HG03066 (cell line): ENCODE data around the gene SGCD.

Experiments used
- ATAC-seq: cut with Tn5 transposase; IDR thresholded peaks from one replicate; pipeline ENCODE4 v1.9.1; 2021; ENCODE audit warnings: low read depth; ENCODE audit not compliant: unreplicated experiment

SGCD gene

DNA sequence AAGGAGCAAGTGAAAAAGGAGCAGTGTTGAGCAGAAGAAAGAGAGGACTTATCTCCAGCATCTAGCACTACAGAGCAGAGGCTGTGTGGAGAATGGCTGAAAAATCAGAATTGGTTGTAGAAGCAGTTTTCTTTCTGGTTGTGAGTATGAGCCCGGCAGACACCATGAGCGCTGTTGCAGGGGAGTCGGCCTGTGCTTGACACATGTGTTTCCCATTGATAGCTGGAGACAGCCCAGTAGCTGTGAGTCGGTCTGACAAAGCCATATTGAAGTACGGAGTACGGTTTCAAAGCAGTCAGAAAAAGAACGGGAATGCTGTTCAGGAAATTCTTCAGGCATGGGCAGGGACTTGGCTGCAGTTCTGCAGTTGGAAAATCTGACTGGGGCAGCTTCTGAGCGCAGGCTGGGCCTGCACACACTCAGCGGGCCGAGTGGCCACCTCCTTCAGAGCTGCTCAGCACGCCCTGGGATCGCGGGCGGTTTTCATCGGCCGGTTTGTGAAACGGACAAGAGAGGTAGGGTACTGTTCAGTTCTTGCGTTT lies at the start of gene SGCD:
SGCD (plus strand) TSS at position 447 of the 542 bp plus-strand sequence.
- ATAC-seq, result no peak

GRCh38 chr5:156277290-156277689 lies 49.7 kb upstream of the SGCD start:
- ATAC-seq, result no peak

- ATAC-seq, result no peak
Observed at GRCh38 chr5:156295431-156295830, 31.5 kb upstream of the SGCD start.

- ATAC-seq, result no peak
Observed at GRCh38 chr5:156310115-156310514, 16.8 kb upstream of the SGCD start.

- ATAC-seq, result no peak
Observed at GRCh38 chr5:156312897-156313694, 13.9 kb upstream of the SGCD start.

GRCh38 chr5:156314416-156314815 lies 12.5 kb upstream of the SGCD start:
- ATAC-seq, result no peak

- no peak for ATAC-seq
Observed at GRCh38 chr5:156322666-156323065, 4.3 kb upstream of the SGCD start.

GRCh38 chr5:156327296-156327695 lies 332 bp downstream of the SGCD start:
- ATAC-seq, result no peak

DNA sequence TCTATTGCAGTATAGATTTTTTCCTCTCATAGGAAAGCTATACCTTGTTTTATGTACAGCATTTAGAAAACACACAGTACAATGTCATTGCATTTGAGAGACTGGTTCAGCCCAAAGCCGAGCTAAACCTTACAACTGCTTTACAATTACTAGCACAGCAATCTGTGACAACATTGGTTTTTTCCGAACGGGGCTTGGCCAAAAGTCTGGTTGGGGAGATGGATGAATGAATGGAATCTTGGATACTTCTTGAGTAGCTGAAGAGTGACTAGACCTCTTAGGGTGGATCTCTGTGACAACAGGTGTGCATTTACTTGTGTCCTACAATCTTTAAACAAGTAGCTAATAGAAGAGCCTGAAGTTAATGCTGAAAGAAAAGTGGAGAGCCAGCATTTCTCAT lies 1.2 kb downstream of the SGCD start:
- ATAC-seq, result no peak

- no peak for ATAC-seq
Observed at GRCh38 chr5:156328766-156329165, 1.8 kb downstream of the SGCD start.

- no peak for ATAC-seq
Observed at GRCh38 chr5:156329171-156329611, 2.2 kb downstream of the SGCD start.

DNA sequence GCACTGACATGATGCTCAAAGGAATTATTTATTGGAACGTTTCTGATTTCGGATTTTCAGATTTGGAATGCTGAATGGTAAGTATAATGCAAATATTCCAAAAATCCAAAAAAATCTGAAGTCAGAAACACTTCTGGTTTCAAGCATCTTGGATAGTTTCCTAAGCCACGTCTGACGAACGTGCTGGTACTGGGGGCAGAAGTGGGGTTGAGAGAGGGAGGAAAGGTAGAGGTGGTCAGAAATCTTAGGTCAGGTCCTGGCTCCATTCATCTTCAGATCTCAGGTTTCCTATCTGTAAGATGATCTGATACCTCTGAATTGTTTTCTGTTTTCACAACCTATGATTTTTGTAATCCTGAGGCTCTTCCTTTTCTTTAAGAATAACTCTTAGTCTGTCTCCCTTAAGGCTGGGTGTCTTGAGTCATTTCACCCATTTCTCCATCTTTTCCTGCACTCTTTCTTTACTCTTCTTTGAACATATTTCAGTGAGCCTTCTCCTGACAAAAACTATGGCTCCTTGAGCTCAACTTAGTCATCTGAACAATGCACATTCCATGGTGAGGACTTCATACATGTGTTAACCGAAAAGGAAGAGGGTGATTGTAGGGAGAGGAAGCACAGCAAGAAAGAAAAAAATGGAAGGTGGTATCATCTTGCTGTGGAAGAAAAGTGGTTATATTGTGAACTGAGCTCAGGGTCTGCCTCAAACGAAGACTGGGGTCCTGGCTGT lies 3.3 kb downstream of the SGCD start:
- ATAC-seq, result no peak

- no peak for ATAC-seq
Observed at GRCh38 chr5:156331181-156331580, 4.2 kb downstream of the SGCD start.

GRCh38 chr5:156331845-156332244 lies 4.9 kb downstream of the SGCD start:
- no peak for ATAC-seq

- ATAC-seq, result no peak
Observed at GRCh38 chr5:156332245-156332644, 5.3 kb downstream of the SGCD start.

DNA sequence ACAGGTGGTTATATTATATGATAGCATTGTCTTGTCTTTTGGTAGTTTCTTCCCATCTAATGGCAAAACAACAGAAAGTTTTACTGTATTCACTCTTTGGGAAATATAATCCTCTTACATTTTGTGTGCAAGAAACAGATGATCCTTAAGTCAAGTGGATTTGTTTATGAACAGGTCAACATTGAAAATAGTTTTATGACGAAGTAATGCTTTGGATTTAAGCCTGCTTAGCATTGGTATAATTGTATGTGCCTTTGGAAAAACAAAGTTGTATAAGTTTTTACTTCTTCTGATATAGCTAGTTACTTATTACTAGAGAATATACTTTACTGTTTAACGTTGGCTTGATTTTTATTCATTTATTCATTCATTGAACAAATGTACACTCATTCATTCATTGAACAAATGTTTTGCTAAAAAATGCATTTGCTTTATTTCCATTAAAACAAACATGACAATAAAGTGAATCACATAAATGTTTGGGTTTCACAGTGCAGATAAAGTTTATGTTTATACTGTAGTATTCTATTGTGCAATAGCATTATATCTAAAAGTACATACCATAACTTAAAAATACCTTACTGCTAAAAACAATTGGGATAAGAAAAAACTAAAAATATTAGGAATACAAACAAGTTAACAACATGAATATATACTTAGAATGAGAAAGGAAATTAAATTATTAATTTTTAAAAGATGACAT lies 12.3 kb downstream of the SGCD start:
- no peak for ATAC-seq

GRCh38 chr5:156340893-156341292 lies 13.9 kb downstream of the SGCD start:
- ATAC-seq, result no peak

GRCh38 chr5:156350256-156350655 lies 23.3 kb downstream of the SGCD start:
- ATAC-seq, result no peak

DNA sequence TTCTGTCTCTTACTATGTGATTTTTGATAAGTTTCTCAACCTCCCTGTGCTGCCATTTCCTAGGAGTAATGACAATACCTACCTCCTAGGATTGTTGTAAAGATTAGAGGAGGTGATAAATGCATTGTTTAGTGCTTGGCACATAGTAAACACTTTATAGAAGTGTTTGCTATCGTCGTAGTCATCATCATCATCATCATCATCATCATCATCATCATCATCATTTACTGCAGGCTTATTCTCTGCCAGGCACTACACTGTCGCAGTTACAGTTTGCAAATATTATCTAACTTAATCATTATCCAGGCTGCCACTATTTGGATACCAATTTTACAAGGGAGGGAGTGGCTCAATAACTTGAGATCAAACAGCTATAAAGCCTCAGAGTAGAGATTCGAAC lies 24.5 kb downstream of the SGCD start:
- ATAC-seq, result no peak

- ATAC-seq, result no peak
Observed at GRCh38 chr5:156354571-156354970, 27.6 kb downstream of the SGCD start.

- no peak for ATAC-seq
Observed at GRCh38 chr5:156356238-156356637, 29.3 kb downstream of the SGCD start.
